Measurements from ENCODE around the gene SIPA1L3.
"Not testable (repeated sequence)": the region's sequence is repeated elsewhere in the genome, so short reads cannot be mapped to it uniquely, and the experiment has no call there.

Gene SIPA1L3

DNA sequence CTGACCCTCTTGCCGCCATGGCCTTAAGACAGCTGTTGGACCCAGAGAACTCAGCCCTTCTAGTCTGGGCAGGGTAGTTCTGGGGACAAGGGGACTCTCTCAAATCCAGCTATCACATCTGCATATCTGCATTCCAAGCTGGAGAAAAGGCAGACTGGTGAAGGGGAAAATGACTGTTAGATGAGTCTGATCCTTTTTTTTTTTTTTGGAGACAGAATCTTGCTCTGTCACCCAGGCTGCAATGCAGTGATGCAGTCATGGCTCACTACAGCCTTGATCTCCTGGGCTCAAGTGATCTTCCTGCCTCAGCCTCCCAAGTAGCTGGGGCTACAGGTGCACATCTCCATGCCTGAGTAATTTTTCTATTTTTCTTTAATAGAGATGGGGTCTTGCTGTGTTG, 114.3 kb downstream of the SIPA1L3 start:
- DNase-seq (ENCODE audit: extremely low read depth, low read depth) = no peak
- no peak overlapping the region for H3K4me3 ChIP-seq (replicated peaks; ENCODE audit: low read depth, low read length)
- TF ChIP-seq, protein P1, sequence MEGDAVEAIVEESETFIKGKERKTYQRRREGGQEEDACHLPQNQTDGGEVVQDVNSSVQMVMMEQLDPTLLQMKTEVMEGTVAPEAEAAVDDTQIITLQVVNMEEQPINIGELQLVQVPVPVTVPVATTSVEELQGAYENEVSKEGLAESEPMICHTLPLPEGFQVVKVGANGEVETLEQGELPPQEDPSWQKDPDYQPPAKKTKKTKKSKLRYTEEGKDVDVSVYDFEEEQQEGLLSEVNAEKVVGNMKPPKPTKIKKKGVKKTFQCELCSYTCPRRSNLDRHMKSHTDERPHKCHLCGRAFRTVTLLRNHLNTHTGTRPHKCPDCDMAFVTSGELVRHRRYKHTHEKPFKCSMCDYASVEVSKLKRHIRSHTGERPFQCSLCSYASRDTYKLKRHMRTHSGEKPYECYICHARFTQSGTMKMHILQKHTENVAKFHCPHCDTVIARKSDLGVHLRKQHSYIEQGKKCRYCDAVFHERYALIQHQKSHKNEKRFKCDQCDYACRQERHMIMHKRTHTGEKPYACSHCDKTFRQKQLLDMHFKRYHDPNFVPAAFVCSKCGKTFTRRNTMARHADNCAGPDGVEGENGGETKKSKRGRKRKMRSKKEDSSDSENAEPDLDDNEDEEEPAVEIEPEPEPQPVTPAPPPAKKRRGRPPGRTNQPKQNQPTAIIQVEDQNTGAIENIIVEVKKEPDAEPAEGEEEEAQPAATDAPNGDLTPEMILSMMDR (IDR thresholded peaks at IDR 0.05; ENCODE audit: low read depth, low read length, missing control alignments) = no peak

DNA sequence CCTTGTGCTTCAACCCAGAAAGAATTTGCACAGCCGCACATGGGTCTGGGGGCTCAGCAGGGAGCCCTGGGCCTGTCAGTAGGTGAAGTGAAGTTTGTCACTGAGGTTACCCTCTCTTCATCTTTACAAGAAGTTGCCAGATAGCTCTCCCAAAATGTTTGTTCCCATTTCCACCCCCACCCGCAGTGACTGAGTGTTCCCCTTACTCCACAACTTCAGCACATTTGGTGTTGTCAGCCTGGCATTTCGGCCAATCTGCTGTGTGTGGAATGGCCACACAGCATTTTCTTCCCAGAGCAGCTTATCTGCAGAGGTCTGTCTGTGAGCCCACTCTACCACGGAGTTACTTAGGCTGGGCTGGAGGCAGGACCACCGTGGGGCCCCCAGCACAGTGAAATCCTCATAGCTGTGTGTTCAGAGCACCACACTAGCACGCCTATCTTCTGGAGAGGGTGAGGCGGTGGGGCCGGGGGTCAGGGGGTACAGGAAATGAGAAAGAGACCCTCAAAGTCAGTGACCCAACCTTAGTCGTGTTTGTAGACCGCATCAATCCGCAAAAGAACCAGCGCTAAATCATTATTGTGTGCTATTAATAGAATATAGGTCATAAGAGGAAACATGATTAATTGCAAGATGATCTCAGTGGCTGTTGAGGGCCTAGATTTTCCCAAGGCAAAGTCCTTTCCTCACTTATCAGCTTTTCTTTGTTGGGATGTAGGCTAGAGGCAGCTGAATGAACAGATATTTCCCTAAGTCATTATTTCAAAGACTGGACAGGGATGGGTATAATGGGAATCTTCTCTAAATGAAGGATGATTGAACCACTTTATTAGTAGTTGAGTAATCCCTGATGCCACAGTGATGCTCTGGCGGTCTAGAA, 116.0 kb downstream of the SIPA1L3 start:
- no peak for DNase-seq (ENCODE audit: extremely low read depth, low read depth)
- TF ChIP-seq, protein P1 (IDR thresholded peaks at IDR 0.05; ENCODE audit: low read depth, low read length, missing control alignments) = no peak

DNA sequence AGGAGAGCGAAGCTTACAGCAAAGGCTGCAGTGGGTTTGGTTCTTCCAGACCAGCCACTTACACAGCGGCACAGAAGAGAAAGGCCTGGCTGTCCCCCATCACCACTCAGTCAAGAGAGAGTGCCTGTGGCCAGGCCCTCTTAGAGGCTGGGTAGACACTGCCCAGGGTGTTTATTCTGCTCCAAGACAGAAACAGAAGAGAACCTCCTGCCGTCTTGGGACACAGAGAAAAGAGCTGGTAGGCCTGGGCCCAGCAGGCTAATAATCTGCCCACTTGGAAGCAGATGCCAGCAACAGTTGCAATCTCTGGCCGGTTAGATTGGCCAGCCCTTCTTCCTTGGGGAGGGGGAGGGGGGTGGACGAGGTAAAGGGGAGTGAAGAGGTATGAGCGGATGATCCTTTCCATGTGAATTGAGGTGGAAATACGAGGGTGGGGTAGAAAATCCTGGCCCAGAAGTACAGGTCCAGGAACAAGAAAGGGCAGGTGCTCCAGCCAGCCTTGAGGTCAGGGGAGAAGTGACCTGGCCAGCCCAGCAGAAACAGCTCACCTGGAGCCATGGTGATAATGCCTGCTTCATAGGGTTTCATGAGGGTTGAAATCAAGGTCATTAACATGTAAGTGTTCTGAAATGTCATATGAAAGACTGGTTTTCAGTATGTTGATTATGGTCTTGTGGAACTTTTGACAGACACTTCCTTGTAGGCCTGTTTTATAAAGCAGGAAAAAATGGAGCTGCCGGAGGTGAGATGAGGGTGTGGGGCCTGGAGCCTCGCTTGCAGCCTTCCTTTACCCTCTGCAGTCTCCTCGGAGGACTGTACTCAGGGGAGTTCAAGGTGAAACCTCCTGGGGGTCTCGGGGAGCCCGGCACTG, 116.9 kb downstream of the SIPA1L3 start:
- DNase-seq (ENCODE audit: extremely low read depth, low read depth) = no peak
- H3K4me3 ChIP-seq (replicated peaks; ENCODE audit: low read depth, low read length) = no peak overlapping the region
- TF ChIP-seq, protein P1 (IDR thresholded peaks at IDR 0.05; ENCODE audit: low read depth, low read length, missing control alignments) = no peak

More for the DNA sequence above, 116.0 kb downstream of the SIPA1L3 start:
- no peak overlapping the region for H3K4me3 ChIP-seq (replicated peaks; ENCODE audit: low read depth, low read length)

DNA sequence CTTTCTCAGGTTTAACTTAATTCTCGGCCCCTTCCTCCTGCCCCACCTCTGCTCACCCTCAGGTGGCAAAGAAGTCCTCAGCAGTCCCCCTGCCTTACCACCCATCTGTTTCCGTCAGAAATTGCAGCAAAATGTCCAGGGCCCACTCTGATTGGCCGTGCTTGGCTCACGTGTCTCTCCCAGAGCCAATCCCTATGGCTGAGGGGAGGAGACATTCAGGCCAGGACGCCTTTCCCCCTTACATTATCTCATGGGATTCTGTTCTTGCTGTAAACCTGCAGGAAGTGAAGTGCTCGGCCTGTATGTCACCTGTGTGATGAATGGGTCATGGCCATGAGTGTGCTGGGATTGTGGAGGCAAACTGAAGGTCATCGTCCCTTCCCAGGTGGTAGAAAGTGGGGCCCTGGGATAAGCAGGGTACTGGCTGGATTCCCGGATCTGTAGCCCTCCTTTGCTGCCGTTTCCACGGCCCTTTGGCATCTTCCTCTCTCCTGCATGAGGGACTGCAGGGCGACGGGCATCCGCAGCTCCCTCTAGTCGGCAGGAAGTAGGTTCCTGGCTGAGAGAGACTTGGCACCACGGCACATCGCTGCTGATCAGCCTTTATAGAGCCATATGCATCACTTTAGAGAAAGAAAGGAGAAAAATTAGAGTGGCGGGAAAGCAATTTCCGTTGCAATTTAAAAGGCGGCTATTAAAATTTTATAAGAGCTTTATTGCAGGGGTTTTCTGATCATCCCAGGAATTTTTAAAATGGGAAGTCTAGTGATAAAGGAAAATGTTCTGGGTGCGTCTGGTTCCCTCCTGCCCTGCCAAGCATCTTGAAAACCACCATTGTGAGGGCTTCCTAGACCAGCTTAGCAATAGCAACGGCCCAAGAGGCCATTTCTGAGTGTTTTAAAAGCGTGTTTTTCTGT, 118.2 kb downstream of the SIPA1L3 start:
- TF ChIP-seq, protein P1 (IDR thresholded peaks at IDR 0.05; ENCODE audit: low read depth, low read length, missing control alignments) = no peak
- no peak for DNase-seq (ENCODE audit: extremely low read depth, low read depth)
- no peak overlapping the region for H3K4me3 ChIP-seq (replicated peaks; ENCODE audit: low read depth, low read length)

DNA sequence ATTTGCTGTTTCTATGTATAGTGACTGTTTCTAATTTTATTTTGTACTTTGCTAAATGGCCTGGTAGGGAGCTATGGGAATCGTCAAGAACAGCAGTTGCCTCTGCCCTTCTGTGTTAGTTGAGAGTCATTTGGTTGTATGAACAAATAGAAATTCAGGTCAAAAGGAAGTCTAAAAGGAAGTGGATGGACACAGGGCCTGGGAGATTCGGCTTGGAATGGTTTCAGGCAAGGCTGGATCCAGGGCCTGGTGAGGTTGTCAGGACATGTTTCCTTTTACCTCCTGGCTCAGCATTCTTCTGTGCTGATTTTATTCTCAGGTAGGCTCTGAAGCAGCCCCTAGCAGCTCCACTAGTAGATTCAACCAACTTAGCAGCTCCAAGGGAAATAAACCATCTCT, 118.9 kb downstream of the SIPA1L3 start:
- TF ChIP-seq, protein P1 (IDR thresholded peaks at IDR 0.05; ENCODE audit: low read depth, low read length, missing control alignments) = no peak
- no peak for DNase-seq (ENCODE audit: extremely low read depth, low read depth)
- no peak overlapping the region for H3K4me3 ChIP-seq (replicated peaks; ENCODE audit: low read depth, low read length)

DNA sequence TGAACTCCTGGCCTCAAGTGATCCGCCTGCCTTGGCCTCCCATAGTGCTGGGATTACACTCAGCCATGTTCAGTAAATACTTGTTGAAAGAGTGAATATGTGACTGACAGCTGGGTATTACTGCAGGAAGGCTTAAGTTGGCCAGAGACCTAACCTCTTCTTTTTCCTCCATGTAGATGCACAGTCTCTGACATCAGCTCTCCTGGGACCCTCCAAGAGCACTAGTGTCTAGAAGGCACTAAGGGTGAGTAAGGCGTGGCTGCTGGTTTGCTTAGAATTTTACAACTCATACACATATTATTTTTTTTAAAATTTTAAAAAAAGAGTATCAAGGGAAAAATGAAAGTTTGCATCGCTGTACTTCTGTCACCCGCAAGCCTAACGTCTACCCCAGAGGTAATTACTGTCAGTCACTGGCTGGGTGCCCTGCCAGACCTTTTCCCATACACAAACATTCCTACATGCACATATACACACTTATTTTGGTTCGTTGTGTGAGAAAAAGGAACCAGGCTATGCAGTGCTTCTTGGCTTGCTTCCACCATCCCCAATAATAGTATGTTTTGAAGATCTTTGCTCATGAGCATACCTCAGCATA, 122.0 kb downstream of the SIPA1L3 start:
- no peak overlapping the region for H3K4me3 ChIP-seq (replicated peaks; ENCODE audit: low read depth, low read length)
- DNase-seq (ENCODE audit: extremely low read depth, low read depth) = no peak
- TF ChIP-seq, protein P1 (IDR thresholded peaks at IDR 0.05; ENCODE audit: low read depth, low read length, missing control alignments) = no peak

DNA sequence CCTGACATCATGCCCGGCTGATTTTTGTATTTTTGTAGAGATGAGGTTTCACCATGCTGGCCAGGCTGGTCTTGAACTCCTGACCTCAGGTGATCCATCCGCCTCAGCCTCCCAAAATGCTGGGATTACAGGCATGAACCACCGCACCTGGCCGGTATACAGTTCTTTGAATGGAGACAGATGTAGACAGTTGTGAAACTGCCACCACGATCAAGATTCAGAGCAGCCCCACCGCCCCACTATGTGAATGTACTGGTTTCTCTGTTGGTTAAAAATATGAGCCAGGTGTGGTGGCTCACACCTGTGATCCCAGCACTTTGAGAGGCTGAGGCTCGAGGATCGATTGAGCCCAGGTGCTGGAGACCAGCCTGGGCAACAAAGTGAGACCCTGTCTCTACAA, 123.0 kb downstream of the SIPA1L3 start:
- H3K4me3 ChIP-seq (replicated peaks; ENCODE audit: low read depth, low read length) = not testable (repeated sequence)

More for the DNA sequence above, 123.0 kb downstream of the SIPA1L3 start:
- not testable (repeated sequence) for DNase-seq (ENCODE audit: extremely low read depth, low read depth)

Measured in HFF-Myc (cell line).